Measurements from ENCODE around the gene ISCU. TPM values are rescaled to one million over a fixed set of nuclear protein-coding genes. Genes with fewer than 3 reads are reported as not detected.

The ISCU gene
- total and polyA plus RNA-seq, 2 of the 8 experiments (the other 6 are each of a cell fraction or from before 2014, with no cell fraction given), result 72.1 to 78.1 TPM

DNA sequence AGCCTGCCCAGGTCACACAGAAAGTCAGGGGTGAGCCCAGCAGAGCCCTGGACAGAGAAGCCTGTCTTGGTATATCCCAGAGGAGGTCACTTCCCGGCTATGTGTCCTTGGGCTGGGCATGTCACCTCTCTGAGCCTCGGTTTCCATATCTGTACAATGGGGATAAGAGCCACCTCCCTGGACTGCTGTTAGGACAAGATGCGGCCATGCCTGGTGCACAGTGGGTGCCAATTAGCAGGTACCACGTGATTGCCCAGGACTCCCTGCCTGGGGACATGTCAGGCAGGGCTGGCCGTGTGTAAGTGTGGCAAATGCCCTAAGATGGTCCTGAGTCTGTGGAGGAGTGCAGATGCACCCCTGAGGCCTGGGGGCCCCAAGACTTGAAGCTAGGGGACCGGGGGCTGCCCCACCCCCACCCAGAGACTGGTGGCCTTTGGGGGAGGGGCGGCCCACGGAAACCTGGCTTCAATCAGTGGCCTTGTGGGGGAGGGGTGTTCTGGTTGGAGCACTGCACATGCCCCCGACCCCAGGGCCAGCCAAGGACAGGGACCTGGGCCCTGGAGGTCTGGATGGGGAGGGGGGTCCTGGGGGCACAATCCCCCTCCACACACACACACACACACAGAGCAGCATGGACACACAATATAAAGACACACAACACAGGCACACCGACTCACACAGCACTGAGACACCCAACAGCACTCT is 34.6 kb downstream of the ISCU start (continued):
- TF ChIP-seq RXRA (IDR thresholded peaks at IDR 0.05; ENCODE audit: insufficient read depth, low read depth, low read length), result no peak
- TF ChIP-seq EGR1 (IDR thresholded peaks at IDR 0.05; ENCODE audit: borderline replicate concordance, low read depth, low read length), result no peak
- TF ChIP-seq BCL11A (IDR thresholded peaks at IDR 0.05; ENCODE audit: low read depth in 2 of 2, low read length in 2 of 2), result no peak

Measured in H1 (cell line).